Hematopoietic multipotent progenitor cell treated with erythropoietin and hydrocortisone succinate and interleukin-3 and kit ligand, for 17 days (in vitro differentiated cells): ENCODE data around the gene SULF2.

Experiments used
- DNase-seq: peaks from one replicate; pipeline ENCODE4 v3.0.0-alpha.2; 2015; ENCODE audit warnings: low spot score

The SULF2 gene

DNA sequence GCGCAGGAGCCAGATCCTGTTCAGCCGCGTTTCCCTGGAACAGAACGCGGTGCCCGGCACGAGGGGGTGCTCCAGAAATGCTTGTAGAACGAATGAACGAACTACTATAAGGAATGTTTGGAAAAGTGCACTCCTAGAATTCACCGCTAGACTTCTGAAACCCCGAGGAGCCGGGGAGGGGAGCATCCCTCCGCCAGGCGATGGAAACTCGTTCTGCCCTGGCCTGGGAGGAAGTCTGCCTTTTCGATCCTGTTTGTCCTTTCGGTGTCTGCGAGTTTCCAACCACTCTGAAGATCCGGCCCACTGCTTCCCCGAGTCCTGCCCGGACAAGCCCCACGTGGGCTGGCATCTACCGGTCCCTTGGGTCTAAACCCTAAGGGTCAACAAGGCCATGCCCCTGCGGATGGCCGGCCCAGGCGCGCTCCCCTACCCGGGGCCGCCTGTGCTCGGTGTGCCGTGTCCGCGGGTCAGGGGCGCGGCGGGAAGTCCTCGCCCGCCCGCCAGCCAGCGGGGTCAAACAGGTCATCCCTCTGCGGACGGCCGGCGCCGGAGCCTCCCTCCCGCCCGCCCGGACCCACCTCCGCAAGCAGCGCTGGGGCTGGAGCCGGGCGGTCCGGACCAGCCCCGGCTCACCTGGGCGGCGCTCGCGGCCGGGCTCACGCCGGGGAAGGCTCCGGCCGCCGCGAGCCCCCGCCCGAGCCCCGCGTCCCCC is 526 bp downstream of the SULF2 start:
- no peak for DNase-seq

DNA sequence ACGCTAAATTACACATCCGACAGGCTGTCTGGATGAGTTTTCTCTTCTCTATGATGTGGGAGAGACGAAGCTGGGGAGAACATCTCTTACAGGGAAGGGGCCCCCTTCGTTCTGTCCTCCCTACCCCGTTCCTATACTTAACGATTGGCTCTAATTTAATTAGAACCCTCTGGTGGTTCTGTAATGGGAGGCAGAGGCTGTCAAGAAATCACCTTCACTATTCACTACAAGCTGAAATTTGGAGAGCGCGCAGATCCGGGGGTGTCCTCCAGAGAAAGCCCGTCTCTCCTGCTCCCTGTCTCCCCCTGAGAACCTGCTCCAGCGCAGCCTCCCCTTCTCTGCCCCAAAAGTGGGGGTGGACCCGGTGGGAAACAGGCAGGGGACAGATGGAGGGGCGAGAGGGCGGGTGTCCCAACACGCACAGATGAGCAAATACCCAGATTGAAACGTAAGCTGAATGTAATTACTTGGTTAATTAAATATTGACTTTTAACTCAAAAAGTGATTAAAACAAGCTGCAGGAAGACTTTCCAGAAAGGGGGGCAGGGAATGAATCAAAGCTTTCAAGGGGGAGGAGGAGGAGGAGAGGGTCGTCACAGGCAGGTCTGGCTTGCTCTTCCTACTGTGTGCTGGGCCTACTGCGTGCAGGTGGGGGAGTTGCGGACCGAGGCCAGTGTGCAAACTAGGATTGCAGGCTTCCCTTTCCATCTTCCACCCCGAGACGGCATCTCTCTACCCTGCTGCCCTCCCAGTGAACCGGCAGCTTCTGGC is 1.3 kb downstream of the SULF2 start:
- no peak for DNase-seq

DNA sequence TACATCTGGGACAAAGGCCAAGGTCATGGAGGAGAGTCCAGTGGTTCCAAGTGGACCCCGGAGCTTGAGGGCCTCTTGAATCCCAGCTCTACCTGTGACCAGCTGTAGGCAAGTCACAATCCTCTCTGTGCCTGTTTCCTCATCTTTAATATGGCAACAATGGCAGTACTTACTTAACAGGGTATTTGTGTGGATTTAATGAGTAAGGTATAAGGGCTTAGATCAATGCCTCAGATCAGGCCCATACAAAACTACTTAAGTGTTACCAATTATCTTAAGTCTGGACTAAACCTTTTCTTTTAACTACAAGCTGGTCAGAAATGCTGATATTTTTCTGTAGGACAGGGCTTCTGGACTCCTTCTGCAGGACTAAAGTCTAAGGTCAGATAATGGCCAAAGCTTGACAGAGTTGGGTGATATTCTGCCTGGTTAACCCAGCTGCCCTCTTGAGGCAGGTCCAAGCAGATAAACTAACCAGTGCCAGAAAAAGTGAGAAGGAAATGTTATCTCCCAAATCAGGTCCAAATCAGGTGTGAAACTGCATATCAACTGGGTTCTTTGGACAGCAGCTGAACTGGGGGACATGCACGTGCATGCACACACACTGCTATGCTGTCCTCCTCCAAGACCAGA is 2.2 kb downstream of the SULF2 start:
- no peak for DNase-seq

DNA sequence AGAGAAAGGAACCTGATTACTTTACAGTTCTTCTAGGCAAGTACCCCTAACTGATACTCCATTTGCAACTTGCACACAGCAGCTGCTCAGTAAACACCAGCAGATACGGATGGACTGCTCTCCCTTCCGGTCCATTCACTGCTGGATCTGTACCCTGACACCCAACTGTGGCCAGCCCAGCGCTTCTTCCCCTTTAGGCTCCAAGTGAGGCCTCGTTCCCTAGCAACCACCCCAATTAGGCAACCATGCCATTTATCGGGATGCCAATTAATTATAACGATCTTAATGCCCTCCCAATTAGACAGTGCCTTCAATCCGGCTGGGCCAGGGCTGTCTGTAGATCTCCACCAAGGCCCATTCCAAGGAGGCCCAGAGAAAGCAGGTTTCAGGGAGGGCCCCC is 3.2 kb downstream of the SULF2 start:
- DNase-seq = no peak

DNA sequence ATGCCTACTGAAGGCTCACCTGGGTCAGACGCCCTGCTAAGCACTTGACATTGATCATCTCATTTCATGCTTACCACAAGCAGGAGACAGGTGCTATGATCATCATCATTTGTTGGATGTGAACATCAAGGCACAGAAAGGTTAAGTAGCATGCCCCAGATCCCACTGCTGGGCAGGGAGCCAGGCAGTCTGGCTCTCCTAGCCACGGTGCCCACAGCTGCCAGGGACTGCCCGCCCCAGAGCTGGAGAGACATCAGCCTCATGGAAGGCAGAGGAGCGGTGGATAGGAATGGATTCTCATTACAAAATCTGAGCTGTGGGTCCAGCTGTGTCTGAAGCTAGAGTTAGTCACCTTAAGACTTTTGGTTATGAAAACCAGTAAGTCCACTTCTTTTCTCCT is 3.6 kb downstream of the SULF2 start:
- DNase-seq = no peak

DNA sequence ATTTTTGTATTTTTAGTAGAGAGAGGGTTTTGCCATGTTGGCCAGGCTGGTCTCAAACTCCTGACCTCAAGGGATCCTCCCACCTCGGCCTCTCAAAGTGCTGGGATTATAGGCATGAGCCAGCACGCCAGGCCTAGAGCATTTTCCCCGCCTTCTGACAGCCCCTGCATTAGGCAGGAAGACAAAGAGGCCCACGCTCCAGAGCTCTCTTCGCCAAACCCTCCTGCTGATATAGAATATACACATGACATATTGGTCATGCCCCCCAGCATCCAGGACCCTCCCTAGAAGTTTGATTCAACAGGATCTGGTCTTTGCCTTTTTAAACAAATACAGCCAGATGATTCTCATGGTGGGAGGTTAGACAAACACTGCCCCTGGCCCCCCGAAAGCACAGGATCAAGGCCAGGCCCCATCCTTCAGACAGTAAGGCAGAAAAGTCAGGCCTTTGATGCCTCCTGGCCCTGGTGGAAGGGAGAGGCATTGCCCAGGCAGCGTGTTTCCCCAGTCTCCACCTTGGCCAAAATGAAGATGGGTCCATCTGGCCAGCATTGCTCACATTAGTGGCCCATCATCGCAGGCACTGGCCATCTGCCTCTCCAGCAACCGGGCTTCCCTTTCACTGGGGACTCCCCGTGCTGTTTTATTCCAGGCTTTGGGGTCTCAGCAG is 4.4 kb downstream of the SULF2 start:
- DNase-seq = no peak

DNA sequence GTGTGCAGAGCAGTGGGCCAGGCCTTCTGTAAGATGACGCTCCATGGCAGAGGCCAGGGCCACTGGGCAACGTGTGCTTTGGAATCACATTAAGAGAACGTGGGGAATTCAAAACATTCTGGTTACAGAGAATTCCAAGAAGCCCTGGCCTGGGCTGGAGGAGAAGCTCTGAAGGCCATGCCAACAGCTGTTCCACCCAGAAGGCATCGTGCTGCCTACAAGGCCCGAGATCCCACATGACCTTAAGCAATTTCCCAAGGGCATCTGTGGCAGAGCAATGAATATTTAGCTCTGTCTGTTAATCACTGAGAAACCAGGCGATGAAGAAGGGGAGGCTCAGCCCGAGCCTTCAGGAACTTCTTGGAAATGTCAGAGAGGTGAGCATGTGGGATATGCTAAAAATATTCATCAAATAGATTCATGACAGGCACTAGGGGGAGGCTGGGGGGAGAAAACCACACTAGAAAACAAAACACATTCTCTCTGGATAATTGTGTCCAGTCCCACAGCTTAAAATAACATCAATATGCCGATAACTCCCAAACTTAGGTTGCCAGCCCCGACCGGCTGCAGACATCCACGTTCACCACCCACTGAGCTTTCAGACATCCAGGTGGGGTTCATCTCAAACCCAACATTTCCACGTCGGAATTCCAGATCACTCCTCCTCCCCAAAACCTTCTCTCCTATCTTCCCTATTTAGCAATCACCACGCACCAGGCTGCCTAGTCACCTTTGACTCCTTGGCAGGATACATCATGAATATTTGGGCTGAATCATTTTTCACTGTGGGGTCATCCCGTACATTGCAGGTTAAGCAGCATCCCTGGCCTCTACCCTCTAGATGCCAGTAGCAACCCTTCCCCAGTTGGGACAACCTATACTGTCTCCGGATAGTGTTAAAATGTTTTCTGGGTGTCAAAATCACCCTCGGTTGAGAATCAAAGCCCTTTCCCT is 6.6 kb downstream of the SULF2 start:
- no peak for DNase-seq

DNA sequence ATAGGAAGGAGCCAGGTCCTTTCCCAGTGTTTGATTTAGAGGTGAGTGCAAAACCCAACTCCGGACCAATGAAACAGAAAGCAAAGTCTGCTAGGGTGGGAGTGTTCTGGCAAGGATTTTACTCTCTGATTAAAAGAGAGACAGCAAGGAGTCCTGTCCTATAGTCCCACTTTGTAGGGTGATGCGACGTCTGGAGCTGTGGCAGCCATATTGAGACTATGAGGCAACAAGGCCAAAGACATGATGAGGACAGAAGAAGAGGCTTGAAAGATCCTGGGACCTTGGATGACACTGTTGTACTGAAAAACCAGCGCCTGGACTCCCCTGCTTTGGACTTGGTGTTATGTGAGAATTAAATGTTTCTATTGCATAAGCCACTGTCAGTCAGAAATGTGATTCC is 8.1 kb downstream of the SULF2 start:
- no peak for DNase-seq

DNA sequence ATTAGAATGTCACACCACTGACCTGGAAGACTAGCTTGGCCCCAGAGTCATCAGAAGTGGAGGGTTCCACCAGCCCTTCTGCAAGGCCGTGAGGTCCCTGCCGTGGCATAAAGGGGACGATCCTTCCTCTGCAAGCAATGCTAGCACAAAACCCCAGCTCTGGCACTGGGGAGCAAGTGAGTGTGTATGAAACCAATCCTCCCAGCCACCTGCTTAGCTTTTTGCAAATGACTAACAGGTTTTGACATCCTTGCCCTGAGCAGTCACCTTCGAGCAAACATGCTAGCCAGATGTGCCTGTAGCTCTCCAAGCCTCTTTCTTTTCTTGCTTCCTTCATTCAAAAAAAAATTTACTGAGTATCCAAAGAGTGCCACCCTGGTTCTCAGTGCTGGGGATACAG is 8.6 kb downstream of the SULF2 start:
- DNase-seq = no peak

DNA sequence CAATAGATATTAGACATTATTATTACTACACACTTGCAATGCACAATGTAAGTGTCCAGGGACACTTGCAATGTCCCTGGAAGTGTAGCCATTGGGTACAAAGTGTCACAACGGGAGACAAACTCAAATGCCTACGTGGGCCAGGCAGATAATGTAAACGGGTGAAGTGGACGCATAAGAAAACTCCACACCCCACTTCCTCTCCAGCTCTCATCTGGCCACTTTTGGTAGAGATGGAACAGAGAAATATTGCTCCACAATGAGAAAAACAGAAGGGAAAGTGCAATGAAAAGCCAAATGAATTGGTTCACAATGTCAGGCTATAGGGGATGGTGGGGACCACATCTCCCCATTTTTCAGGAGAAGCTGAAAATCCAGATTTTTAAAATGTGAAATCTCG is 9.4 kb downstream of the SULF2 start:
- no peak for DNase-seq

DNA sequence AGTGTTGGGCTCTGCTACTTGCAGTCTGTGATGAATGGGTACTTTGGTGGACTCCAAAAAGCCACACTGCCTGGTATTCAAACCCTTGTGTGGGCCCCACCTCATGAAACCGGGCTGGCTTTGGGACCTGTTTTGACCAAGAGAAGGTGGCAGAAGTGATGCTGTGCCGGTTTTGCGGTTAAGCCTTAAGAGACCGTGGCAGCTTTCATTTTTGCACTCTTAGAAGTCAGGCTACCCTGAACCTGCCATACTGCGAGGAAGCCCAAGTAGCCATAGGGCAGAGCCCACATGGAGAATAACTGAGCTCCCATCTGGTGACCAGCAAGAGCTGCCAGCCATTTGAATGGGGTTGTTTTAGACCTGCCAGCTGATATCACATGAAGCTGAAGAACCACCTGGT is 10.2 kb downstream of the SULF2 start:
- no peak for DNase-seq

DNA sequence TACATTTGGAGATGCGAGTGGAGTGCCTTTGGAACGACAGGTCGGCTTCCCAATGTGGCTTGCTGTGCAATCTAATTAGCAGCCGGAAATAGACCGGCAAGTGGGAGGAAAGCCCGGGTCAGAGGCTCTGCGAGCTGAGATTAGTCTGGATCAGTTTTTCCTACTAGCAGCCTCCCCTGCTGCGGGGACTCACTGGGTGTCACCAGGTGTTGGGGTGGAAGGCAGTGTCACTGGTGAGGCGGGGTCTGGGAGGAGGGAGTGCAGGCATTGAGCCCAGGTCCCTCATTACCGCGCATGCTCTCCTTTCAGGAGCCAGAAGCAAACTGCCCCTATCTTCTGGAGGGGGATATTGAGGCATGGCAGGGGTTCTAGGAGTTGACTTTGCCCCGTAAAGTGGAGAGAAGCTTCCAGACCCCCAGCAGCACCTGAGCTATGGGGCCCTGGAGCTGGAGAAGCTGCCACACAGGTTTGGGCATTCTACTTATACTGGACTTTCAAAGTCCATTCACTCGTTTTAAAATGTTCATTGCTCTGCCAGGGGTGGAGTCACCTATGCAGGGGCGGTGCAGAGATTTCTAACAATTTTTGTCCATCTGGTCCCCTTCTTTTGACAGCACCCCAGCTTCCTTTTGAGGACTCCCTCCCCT is 11.0 kb downstream of the SULF2 start:
- no peak for DNase-seq

DNA sequence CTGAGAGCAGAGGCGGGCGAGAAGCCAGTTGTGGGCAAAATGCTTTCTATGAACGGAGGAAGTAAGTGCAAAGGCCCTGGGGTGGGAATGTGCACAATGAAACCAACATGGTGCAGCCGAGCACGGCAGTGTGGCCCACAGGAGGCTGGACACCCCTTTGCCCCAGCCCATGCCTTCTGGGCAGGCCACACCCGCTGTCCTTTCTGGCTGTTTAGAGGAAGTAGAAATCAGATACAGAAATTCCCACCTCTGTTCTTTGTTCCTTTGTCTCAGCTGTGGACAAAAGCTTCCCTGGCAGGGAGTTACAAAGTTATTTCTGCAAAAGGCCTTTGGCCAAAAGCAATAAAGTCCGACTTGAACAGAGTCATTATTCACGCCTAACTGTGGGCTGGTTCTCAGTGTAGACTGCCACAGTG is 11.9 kb downstream of the SULF2 start:
- DNase-seq = no peak

DNA sequence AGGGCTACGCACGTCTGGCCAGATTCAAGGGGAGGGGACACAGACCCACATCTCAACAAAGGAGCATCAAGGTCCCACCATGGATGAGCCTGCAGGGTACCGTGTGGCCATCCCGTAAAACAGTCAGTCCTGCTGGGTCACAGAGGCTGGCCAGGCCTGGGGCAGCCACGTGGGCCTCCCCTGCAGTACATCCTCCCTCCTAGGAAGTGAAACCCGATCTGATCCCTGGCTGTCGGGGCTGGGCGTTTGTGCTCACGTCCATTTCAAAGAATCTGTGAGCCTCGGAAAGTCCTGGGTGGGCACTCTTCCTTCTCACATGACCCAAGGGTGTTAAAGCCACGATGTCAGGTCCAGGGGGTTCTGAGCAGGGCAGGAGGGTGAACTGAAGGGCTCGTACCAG is 14.3 kb downstream of the SULF2 start:
- no peak for DNase-seq

DNA sequence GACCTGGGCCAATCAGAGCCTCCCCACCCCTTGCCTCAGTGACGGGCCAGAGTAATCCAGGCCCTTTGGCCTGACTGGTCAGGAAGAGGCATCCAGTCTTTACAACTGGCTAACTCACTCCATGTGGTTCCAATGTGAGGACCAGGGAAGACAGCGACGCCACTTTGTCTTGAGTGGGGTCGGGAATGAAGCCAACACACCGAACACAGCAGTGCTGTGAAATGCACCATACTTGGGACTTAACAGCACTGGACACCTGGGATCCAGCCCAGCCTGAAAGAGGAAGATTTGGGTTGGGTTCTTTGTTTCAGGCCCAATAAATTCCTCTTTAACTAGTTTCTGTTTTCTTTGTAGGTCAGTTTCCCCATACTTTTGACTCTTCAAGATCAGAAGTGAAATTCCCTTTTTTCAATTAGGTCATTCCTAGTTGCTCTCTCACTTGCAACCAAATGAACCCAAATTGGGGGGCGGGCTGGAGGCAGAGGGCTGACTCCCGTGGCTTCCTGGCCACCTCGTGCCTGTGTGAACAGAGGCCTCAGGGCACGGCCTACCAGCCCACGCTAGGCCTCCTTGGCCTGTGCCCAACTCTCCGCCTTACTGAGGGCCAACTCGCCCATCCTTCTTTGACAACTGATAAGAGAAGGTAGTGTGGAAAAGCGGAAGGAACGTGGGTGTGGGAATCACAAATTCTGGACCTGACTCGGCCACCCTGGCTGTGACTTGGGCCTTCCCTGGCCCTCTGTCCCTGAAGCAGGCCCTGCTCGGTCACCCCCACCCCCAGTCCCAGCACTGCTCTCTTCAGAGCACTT is 17.1 kb downstream of the SULF2 start:
- DNase-seq = no peak

DNA sequence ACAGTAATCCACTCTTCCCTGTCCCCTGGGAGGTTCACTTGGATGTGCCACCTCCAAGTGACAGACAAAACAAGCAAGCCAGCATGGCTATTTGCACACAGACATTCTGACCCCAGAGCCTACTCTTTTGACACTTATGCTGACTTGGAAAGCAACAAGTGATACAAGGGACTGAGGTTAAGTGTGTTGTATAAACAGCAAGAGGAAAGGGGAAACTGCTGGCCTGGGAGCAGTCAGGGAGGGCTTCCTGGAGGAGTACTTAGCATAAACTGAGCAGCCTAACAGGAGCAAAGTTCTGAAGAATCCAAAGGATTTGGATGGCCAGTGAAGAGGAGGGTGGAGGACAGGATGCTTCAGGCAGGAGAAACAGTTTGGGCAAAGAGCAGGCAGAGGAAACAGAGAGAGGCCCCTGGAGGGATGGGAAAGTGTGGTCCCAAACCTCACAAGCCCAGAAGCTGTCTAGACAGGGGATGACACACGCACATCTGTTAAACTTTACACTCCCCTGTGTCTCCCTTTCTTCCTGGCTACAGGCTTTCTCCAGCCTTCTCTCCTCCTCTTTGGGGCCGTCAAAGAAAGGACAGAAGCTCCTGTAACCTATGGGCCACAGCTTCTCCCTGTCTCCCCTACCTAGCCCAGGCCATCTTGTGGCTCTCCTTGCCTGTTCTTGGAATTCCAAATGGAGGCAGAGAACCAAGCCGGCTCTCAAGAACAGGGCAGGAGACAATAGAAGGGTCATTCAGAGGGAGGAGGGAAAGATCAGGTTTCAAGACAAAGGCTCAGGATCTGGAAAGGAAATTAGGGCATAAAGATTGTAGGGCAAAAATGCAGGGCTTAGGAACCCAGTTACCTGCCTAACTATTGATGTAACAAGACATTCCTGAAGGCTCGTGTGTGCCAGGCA is 19.3 kb downstream of the SULF2 start:
- DNase-seq = no peak

DNA sequence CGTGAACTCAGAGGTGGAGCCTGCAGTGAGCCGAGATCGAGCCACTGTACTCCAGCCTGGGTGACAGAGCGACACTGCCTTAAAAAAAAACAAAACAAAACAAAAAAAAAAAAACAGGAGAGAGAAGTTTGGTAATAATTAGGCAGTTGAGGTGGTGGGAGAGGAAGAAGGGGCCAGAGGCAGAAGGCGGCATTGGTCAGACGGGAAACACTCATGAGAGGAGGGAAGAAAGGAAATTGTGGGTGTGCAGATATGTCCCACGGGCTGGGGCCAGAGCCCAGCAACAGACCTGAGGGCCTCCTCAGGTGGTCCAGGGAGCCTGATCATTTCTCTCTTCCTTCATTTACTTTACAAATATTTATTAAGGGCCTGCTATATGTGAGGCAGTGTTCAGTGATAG is 20.0 kb downstream of the SULF2 start:
- DNase-seq = no peak

DNA sequence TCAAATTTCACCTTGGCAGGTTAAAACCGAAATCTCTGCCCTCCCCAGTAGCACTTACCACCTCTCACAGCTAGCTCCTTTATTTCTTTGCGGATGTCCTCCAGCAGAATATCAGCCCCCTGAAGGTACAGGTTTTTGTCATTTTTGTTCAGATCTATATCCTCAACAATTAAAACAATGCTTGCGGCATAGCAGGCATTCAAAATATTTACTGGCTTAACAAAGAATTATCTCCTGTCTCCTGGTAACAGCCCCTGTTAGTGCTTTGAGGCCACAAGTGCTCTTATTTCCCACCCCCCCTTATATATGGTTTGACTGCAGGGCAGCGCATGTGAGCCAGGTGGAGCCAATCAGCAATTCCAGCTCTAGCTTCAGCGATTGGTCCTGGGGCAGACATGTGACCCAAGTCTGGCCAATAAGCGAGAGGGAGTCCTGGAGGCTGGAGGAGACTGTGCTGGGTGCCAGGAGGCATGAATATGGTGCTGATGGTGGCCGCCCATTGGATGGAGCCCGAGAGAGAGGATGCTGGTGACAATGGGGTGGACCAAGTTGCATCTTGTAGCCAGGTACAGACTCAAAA is 21.0 kb downstream of the SULF2 start:
- no peak for DNase-seq
